HepG2 (cell line): ENCODE results near the gene STAT4. TPM values are rescaled to one million over a fixed set of nuclear protein-coding genes. Genes with fewer than 3 reads are reported as not detected.

ENCODE experiments used
- ATAC-seq: fragments of 200-7000 bp; cut with Tn5 transposase; 3 replicates; pipeline ENCODE4 v1.9.1; 2020; ENCODE audit warnings: mild to moderate bottlenecking, moderate library complexity
- BruUV-seq: library from RNA; stranded (reverse); fragments of 400-500 nt; replicated peaks from 2 replicates; lab custom pipeline; 2021; lab: Mats Ljungman, UMichigan
- CTCF ChIA-PET: fragments of 300-600 bp; formaldehyde crosslinking; extraction: SDS; loops from one replicate; lab custom pipeline; 2021; ENCODE audit warnings: low total read pairs, inconsistent platforms, low intra/inter-chr PET ratio; lab: Yijun Ruan, JAX
- POLR2A ChIA-PET: fragments of 350-600 bp; sonication (Branson Sonifier 250); formaldehyde crosslinking; loops from one replicate; lab custom pipeline; 2020; ENCODE audit warnings: antibody characterized with exemption, inconsistent platforms; lab: Yijun Ruan, JAX
- DNase-seq: peaks from one replicate; pipeline ENCODE4 v3.0.0-alpha.2; 2015; ENCODE audit warnings: low spot score
- FAIRE-seq: peaks from 3 replicates; lab custom pipeline; 2011; peaks lifted over from hg19 to GRCh38; lab: Jason Lieb, UNC
- H2AFZ ChIP-seq: one replicate; pipeline ENCODE4 v1.6.1; 2011; ENCODE audit warnings: low read length, inconsistent platforms
- H3K27ac ChIP-seq: fragments of 300-600 bp; 3 replicates; pipeline ENCODE4 v1.8.0; 2011; ENCODE audit warnings: mixed run types, mild to moderate bottlenecking, mixed read lengths, low read length, inconsistent platforms; ENCODE audit not compliant: insufficient read depth; ENCODE audit errors: extremely low read length
- H3K27me3 ChIP-seq, 2 experiments: fragments of 200-600 bp in 1 of 2; 2 replicates in 1 of 2; 3 replicates in 1 of 2; pipeline versions ENCODE4 v1.6.0 to v1.8.0; 2011; ENCODE audit warnings: low read length in 2 of 2, mild to moderate bottlenecking in 2 of 2, moderate library complexity in 2 of 2, inconsistent platforms in 1 of 2; ENCODE audit not compliant: insufficient read depth in 2 of 2, control insufficient read depth in 1 of 2
- H3K36me3 ChIP-seq, 2 experiments: fragments of 200-600 bp in 1 of 2; replicated peaks in 1 of 2; 2 replicates in 1 of 2; 3 replicates in 1 of 2; pipeline versions ENCODE4 v1.5.1 to v1.8.0; 2011; ENCODE audit warnings: low read length in 2 of 2, inconsistent platforms in 1 of 2; ENCODE audit not compliant: insufficient read depth in 2 of 2, control insufficient read depth in 1 of 2
- H3K4me1 ChIP-seq: 2 replicates; pipeline ENCODE4 v1.5.1; 2012; ENCODE audit warnings: low read length, inconsistent platforms; ENCODE audit not compliant: insufficient read depth
- H3K4me2 ChIP-seq: 2 replicates; pipeline ENCODE4 v1.6.0; 2011; ENCODE audit warnings: low read depth, low read length, inconsistent platforms
- H3K4me3 ChIP-seq, 3 experiments: fragments of 200-600 bp in 1 of 3; sonication (generic), shearing (Covaris generic) in 1 of 3; replicated peaks in 1 of 3; 2 replicates each; pipeline ENCODE4 v1.5.1; 2011 to 2016; ENCODE audit warnings: low read length in 3 of 3, inconsistent platforms in 2 of 3, low read depth in 2 of 3, mild to moderate bottlenecking in 2 of 3, control low read depth in 1 of 3, mixed read lengths in 1 of 3; ENCODE audit not compliant: insufficient read depth in 1 of 3
- H3K79me2 ChIP-seq: one replicate; pipeline ENCODE4 v1.6.1; 2011; ENCODE audit warnings: low read length, inconsistent platforms; ENCODE audit not compliant: insufficient read depth
- H3K9ac ChIP-seq: 2 replicates; pipeline ENCODE4 v1.6.0; 2011; ENCODE audit warnings: mild to moderate bottlenecking, low read depth, low read length, inconsistent platforms; ENCODE audit not compliant: insufficient read depth
- H3K9me3 ChIP-seq: 2 replicates; pipeline ENCODE4 v1.5.1; 2012; ENCODE audit warnings: mild to moderate bottlenecking, low read length
- H4K20me1 ChIP-seq: 2 replicates; pipeline ENCODE4 v1.6.0; 2011; ENCODE audit warnings: inconsistent platforms, mild to moderate bottlenecking, low read length, moderate library complexity; ENCODE audit not compliant: insufficient read depth
- ATF5 ChIP-seq: sonication (generic); formaldehyde crosslinking; IDR thresholded peaks from 2 replicates; pipeline ENCODE4 v1.4.0; 2020; ENCODE audit warnings: mild to moderate bottlenecking, low read depth, missing genetic modification reagents
- FOSL2 ChIP-seq: sonication (generic); formaldehyde crosslinking; IDR thresholded peaks from 2 replicates; pipeline ENCODE4 v1.4.0; 2020; ENCODE audit warnings: missing genetic modification reagents
- HNRNPK ChIP-seq: fragments of 200-400 bp; formaldehyde crosslinking; IDR thresholded peaks from 2 replicates; pipeline ENCODE4 v1.6.1; 2018; ENCODE audit warnings: low read length, low read depth, moderate library complexity, mild to moderate bottlenecking; ENCODE audit not compliant: poor library complexity, severe bottlenecking
- JUN ChIP-seq: sonication (generic); formaldehyde crosslinking; IDR thresholded peaks from 2 replicates; pipeline ENCODE4 v1.4.0; 2020; ENCODE audit warnings: mild to moderate bottlenecking, missing genetic modification reagents
- MAZ ChIP-seq, 2 experiments: sonication (generic) in 1 of 2; formaldehyde crosslinking in 1 of 2; IDR thresholded peaks; 2 replicates each; pipeline versions ENCODE4 v1.5.0 to v1.6.1; 2012 to 2020; ENCODE audit warnings: low read depth in 2 of 2, mild to moderate bottlenecking in 2 of 2, borderline replicate concordance in 1 of 2, improper control_type of control experiment in 1 of 2, low read length in 1 of 2, missing genetic modification reagents in 1 of 2, moderate library complexity in 1 of 2
- PAXIP1 ChIP-seq: sonication (generic); formaldehyde crosslinking; conservative IDR thresholded peaks from 2 replicates; pipeline ENCODE4 v1.4.0; 2020; ENCODE audit warnings: mild to moderate bottlenecking, missing genetic modification reagents, moderate library complexity
- PHF5A ChIP-seq: IDR thresholded peaks from one replicate; pipeline ENCODE4 v1.6.1; 2018; ENCODE audit warnings: low read depth, missing genetic modification reagents; ENCODE audit not compliant: unreplicated experiment
- PITX1 ChIP-seq: sonication (generic); formaldehyde crosslinking; IDR thresholded peaks from 2 replicates; pipeline ENCODE4 v1.5.1; 2020; ENCODE audit warnings: mild to moderate bottlenecking, missing genetic modification reagents
- PRMT3 ChIP-seq: sonication (generic); formaldehyde crosslinking; IDR thresholded peaks from 2 replicates; pipeline ENCODE4 v1.8.1; 2022; ENCODE audit warnings: low read depth, mild to moderate bottlenecking, moderate library complexity, missing genetic modification reagents, borderline replicate concordance
- TAF15 ChIP-seq: fragments of 200-400 bp; formaldehyde crosslinking; IDR thresholded peaks from one replicate; pipeline ENCODE4 v1.6.1; 2018; ENCODE audit warnings: mild to moderate bottlenecking, low read depth, low read length; ENCODE audit not compliant: poor library complexity, severe bottlenecking
- U2AF2 ChIP-seq: fragments of 200-400 bp; formaldehyde crosslinking; IDR thresholded peaks from 2 replicates; pipeline ENCODE4 v1.6.1; 2017; ENCODE audit warnings: low read depth, mild to moderate bottlenecking, low read length
- ZBTB42 ChIP-seq: sonication (generic); formaldehyde crosslinking; IDR thresholded peaks from 2 replicates; pipeline ENCODE4 v1.5.0; 2020; ENCODE audit warnings: mild to moderate bottlenecking, missing genetic modification reagents
- ZNF7 ChIP-seq: IDR thresholded peaks from 2 replicates; pipeline ENCODE4 v1.6.1; 2016; ENCODE audit warnings: missing biosample characterization, missing genetic modification reagents
- WGBS: methylation state at CpG from one replicate; pipeline ENCODE4 v1.1.6; 2017; ENCODE audit warnings: low lambda C conversion rate; 5-methylcytosine and 5-hydroxymethylcytosine counted together
- in situ Hi-C: cut with HindIII; loops from 2 replicates; pipeline ENCODE4 v1.10.0; 2017; ENCODE audit warnings: low pct_unique_long_range_greater_than_20kb; ENCODE audit not compliant: extremely low pct_ligation_motif_present
- intact Hi-C: fragments of 100-400 bp; cut with micrococcal nuclease; formaldehyde crosslinking; loops from one replicate; pipeline ENCODE4 v1.10.0; 2022; ENCODE audit not compliant: unreplicated experiment
- polyA plus RNA-seq, 8 experiments: library from polyadenylated mRNA; depleted of rRNA in 3 of 8; stranded (reverse) in 7 of 8; unstranded in 1 of 8; fragments of >200 nt; fragmentation: Illumina TruSeq in 4 of 8; extraction: Trizol in 4 of 8; gene quantifications; 2 replicates each; pipeline versions ENCODE4 v1.2.1 to v1.2.3, GENCODE V29; 2011 to 2016; ENCODE audit warnings: low read depth in 4 of 8, missing spikeins in 1 of 8, mixed read lengths in 1 of 8; ENCODE audit not compliant: insufficient read depth in 1 of 8
- total RNA-seq, 5 experiments: library from RNA; depleted of rRNA; stranded (reverse); fragments of >200 nt; fragmentation: Illumina TruSeq; extraction: Trizol; gene quantifications; 2 replicates each; pipeline ENCODE4 v1.2.3, GENCODE V29; 2016; ENCODE audit warnings: low read depth in 1 of 5

The STAT4 gene
- total and polyA plus RNA-seq, 2 of the 13 experiments (the other 11 are each of a cell fraction or from before 2014, with no cell fraction given), result 0.37 TPM; not detected in 1

GRCh38 chr2:191195021-191195420 is 44.2 kb upstream of the STAT4 start:
- in situ Hi-C loops, result no loop called here
- no peak overlapping the region for H3K9ac ChIP-seq
- no peaks in the 10 kb centered on the region for H3K36me3 ChIP-seq
- no peaks in the 10 kb centered on the region for H4K20me1 ChIP-seq
- FAIRE-seq, result no peak
- no peaks in the 10 kb centered on the region for H3K4me1 ChIP-seq
- no peak for ATAC-seq
- peaks cover 6% of the 10 kb centered on the region; the same call in 1 of the 2 replicates for H3K9me3 ChIP-seq
- H3K4me2 ChIP-seq, result no peak overlapping the region
- H2AFZ ChIP-seq, result no peak overlapping the region
- POLR2A ChIA-PET, result no interaction called here
- no peak overlapping the region for H3K4me3 ChIP-seq
- H3K27ac ChIP-seq, result no peak overlapping the region
- intact Hi-C loops, result no loop called here
- no TSS peak for BruUV-seq
- no peak for DNase-seq
- TF ChIP-seq U2AF2 (no peak), MAZ (IDR thresholded peaks at IDR 0.05; ENCODE audit: borderline replicate concordance, low read depth, low read length) (no peak), MAZ (CRISPR knock-in tag; IDR thresholded peaks at IDR 0.05; ENCODE audit: low read depth) (no peak), FOSL2 (CRISPR knock-in tag) (no peak), PAXIP1 (CRISPR knock-in tag) (no peak), PHF5A (CRISPR knock-in tag) (no peak), ZNF7 (CRISPR knock-in tag) (no peak), PRMT3 (CRISPR knock-in tag) (no peak), ZBTB42 (CRISPR knock-in tag) (no peak), TAF15 (no peak), ATF5 (no peak), JUN (CRISPR knock-in tag) (no peak), PITX1 (CRISPR knock-in tag) (no peak), HNRNPK (no peak)
- TF ChIP-seq, all 625 proteins: peak for 0
- CTCF ChIA-PET, result no interaction called here
- Histone ChIP-seq H3K79me2 (no peaks in the 10 kb centered on the region), H3K27me3 (no peaks in the 10 kb centered on the region)
- WGBS, result 29% methylated on average over 1 of the region's 1 CpG
